Heart left ventricle (tissue), 16 donors: ENCODE results near the gene SLC35G6. TPM values are rescaled to one million over a fixed set of nuclear protein-coding genes. Genes with fewer than 3 reads are reported as not detected.

Experiments used
- ATAC-seq, 4 donors: fragments of 200-7000 bp; cut with Tn5 transposase; one replicate each; pipeline ENCODE4 v1.9.1; 2020 to 2022; ENCODE audit warnings: moderate library complexity in 4 of 4, mild to moderate bottlenecking in 3 of 4, moderate number of reproducible peaks in 1 of 4
- DNase-seq, 5 donors: peaks; one replicate each; pipeline ENCODE4 v3.0.0-alpha.2; 2020
- H3K27ac ChIP-seq, 12 donors: fragments of 200-600 bp; sonication (generic) in 4 of 12; one replicate each; pipeline versions ENCODE4 v1.5.0 to v1.8.0; 2016 to 2022; ENCODE audit warnings: mild to moderate bottlenecking in 2 of 12
- H3K27me3 ChIP-seq, 9 donors: fragments of 200-600 bp; sonication (generic) in 2 of 9; one replicate each; pipeline versions ENCODE4 v1.5.1 to v1.8.0; 2016 to 2022; ENCODE audit warnings: mild to moderate bottlenecking in 3 of 9
- H3K36me3 ChIP-seq, 9 donors: fragments of 200-600 bp; sonication (generic) in 2 of 9; one replicate each; pipeline versions ENCODE4 v1.5.0 to v1.8.0; 2018 to 2022; ENCODE audit warnings: mild to moderate bottlenecking in 2 of 9
- H3K4me1 ChIP-seq, 12 donors: fragments of 200-600 bp; sonication (generic) in 4 of 12; one replicate each; pipeline versions ENCODE4 v1.5.0 to v1.8.0; 2016 to 2022; ENCODE audit warnings: mild to moderate bottlenecking in 3 of 12
- H3K4me3 ChIP-seq, 12 donors: fragments of 200-600 bp; sonication (generic) in 4 of 12; one replicate each; pipeline versions ENCODE4 v1.5.0 to v1.8.0; 2017 to 2022; ENCODE audit warnings: mild to moderate bottlenecking in 9 of 12, moderate library complexity in 4 of 12
- H3K9me3 ChIP-seq, 12 donors: fragments of 200-600 bp; sonication (generic) in 4 of 12; one replicate each; pipeline versions ENCODE4 v1.5.0 to v1.8.0; 2016 to 2022; ENCODE audit warnings: mild to moderate bottlenecking in 1 of 12
- POLR2A ChIP-seq, 2 donors: fragments of 450-650 bp; IDR thresholded peaks; one replicate each; pipeline ENCODE4 v1.6.1; 2017; ENCODE audit warnings: antibody characterized with exemption in 2 of 2, mild to moderate bottlenecking in 2 of 2, moderate library complexity in 2 of 2
- WGBS, 4 donors: extraction: QIAGEN DNeasy Blood & Tissue Kit in 2 of 4; methylation state at CpG; one replicate each; pipeline versions ENCODE4 v1.1.5 to v1.1.7; 2013 to 2018; 5-methylcytosine and 5-hydroxymethylcytosine counted together
- intact Hi-C, 10 donors: fragments of 100-400 bp; cut with DNase I; formaldehyde crosslinking; loops; one replicate each; pipeline versions ENCODE4 v1.11.1 to v1.14.2; 2022
- polyA plus RNA-seq, 2 donors: library from polyadenylated mRNA; stranded (reverse); fragments of 200-250 nt; gene quantifications; one replicate each; pipeline ENCODE4 v1.2.3, GENCODE V29; 2013
- total RNA-seq, 9 donors: library from RNA; depleted of rRNA in 2 of 9; stranded (reverse); fragments of >200 nt in 2 of 9; fragmentation: NEBNext Ultra II Directional in 3 of 9; extraction: Animal tissue kit (Norgen Biotek cat#: 25700) in 3 of 9; gene quantifications; one replicate each; pipeline versions ENCODE4 v1.1.0 to v1.2.4, GENCODE V29; 2016 to 2023
- TF ChIP-seq, protein P1 (sequence below), 12 donors: fragments of 200-600 bp; sonication (generic) in 4 of 12; IDR thresholded peaks; one replicate each; pipeline versions ENCODE4 v1.5.0 to v1.8.0; 2018 to 2022; ENCODE audit warnings: antibody characterized with exemption in 12 of 12, mild to moderate bottlenecking in 5 of 12
- donor health status: ischemic (EF 13 %, LVEDD 7.1; RV severe dilation, severe dysfunction).
- donor health status: healthy with polysubstance abuse.
- donor health status: DM: no; HTN: yes; CAD: no.
- donor health status: DM: no; HTN: no; CAD: no.
- donor health status: ischemic (EF 25% LVEDD 6.9; RV normal size, moderate dysfunction).
- donor health status: ischemic (EF 25% LVEDD 5.7; RV mildly dilated, moderate dysfunction).
- donor health status: healthy.
- donor health status: DM: yes; HTN: yes; CAD: no.
- donor health status: ischemic (EF 35%, LVEDD 5.7; RV mildly dilated, moderate dysfunction).
- donor health status: nonischemic (EF 11% LVEDD 7.7; RV severe dilation, severe dysfunction).
- donor health status: DM: yes; HTN: yes; CAD: no.
- donor health status: PGD.
- donor health status: ischemic (EF 29% LVEDD 5.4; RV normal size, mild dysfunction).
- donor health status: nonischemic (EF 23%, LVEDD 6.1; RV moderate dilation, normal function).

SLC35G6 gene
- total and polyA plus RNA-seq, 11 donors: 0.08 TPM; not detected in 10

DNA sequence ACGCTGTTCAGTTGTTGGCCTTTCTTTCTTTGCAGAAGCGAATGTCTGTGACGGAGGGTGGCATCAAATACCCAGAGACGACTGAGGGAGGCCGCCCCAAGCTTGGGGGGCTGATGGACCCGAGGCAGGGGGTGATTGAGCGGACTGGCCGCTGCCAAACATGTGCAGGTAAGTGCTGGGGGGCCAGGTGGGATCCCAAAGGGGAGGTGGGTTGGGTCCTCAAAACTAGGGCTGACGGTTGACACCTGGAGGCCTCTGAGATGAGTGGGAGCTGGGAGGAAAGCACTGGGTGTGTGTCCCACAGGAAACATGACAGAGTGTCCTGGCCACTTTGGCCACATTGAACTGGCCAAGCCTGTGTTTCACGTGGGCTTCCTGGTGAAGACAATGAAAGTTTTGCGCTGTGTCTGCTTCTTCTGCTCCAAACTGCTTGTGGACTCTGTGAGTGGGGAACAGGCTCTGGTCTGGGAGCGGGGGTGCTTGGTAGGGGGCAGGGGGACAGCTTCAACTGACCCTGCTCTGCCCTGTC is 14.7 kb downstream of the SLC35G6 start:
- Histone ChIP-seq H3K27ac (peak overlapping the region; percentile 36 to 93 (median 73)), H3K4me3 (peak overlapping the region in 1 of 12 donors; percentile 26)
- TF ChIP-seq, protein P1, sequence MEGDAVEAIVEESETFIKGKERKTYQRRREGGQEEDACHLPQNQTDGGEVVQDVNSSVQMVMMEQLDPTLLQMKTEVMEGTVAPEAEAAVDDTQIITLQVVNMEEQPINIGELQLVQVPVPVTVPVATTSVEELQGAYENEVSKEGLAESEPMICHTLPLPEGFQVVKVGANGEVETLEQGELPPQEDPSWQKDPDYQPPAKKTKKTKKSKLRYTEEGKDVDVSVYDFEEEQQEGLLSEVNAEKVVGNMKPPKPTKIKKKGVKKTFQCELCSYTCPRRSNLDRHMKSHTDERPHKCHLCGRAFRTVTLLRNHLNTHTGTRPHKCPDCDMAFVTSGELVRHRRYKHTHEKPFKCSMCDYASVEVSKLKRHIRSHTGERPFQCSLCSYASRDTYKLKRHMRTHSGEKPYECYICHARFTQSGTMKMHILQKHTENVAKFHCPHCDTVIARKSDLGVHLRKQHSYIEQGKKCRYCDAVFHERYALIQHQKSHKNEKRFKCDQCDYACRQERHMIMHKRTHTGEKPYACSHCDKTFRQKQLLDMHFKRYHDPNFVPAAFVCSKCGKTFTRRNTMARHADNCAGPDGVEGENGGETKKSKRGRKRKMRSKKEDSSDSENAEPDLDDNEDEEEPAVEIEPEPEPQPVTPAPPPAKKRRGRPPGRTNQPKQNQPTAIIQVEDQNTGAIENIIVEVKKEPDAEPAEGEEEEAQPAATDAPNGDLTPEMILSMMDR (IDR thresholded peaks at IDR 0.05): no peak
- no peak for TF ChIP-seq POLR2A (IDR thresholded peaks at IDR 0.05)

DNA sequence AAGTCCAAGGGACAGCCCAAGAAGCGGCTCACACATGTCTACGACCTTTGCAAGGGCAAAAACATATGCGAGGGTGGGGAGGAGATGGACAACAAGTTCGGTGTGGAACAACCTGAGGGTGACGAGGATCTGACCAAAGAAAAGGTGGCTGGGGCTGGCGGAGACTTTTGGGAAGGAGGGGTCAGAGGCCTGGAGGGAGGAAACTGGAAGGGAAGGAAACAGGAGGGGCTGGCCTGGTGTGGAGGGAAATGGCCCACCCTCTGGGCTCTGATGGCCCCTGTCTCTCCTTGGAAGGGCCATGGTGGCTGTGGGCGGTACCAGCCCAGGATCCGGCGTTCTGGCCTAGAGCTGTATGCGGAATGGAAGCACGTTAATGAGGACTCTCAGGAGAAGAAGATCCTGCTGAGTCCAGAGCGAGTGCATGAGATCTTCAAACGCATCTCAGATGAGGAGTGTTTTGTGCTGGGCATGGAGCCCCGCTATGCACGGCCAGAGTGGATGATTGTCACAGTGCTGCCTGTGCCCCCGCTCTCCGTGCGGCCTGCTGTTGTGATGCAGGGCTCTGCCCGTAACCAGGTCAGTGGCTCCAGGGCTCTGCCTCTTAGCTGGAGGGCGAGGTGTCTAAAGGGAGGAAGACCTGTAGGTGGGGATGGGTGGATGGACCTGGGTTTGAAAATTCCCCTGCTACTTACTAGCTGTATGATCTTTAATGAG is 15.4 kb downstream of the SLC35G6 start:
- peaks cover 13 to 74% (median 58%) of the 10 kb centered on the region in 9 donors for H3K36me3 ChIP-seq
- no peaks in the 10 kb centered on the region for H3K9me3 ChIP-seq
- intact Hi-C loops: no loop called here
- H3K27ac ChIP-seq: peak overlapping the region; percentile 36 to 93 (median 73)
- DNase-seq (peak in 4 of 5 donors; percentile 43 to 71 (median 50)), ATAC-seq (peak; percentile 65 to 87 (median 74))
- no peak for TF ChIP-seq POLR2A (IDR thresholded peaks at IDR 0.05)
- TF ChIP-seq, protein P1 (IDR thresholded peaks at IDR 0.05): no peak
- H3K4me1 ChIP-seq: peaks cover 0 to 51% (median 15%) of the 10 kb centered on the region in 12 donors
- H3K4me3 ChIP-seq: peak overlapping the region in 3 of 12 donors; percentile 6 to 26 (median 26)
- H3K27me3 ChIP-seq: no peaks in the 10 kb centered on the region
- WGBS, 4 donors: 63 to 76% (median 69%) methylated on average over 16 to 20 of the region's 20 CpGs

More for the DNA sequence above, 14.7 kb downstream of the SLC35G6 start:
- H3K4me1 ChIP-seq: peaks cover 0 to 52% (median 17%) of the 10 kb centered on the region in 12 donors
- DNase-seq: no peak
- peak; percentile 23 to 68 (median 32) for ATAC-seq
- H3K36me3 ChIP-seq: peaks cover 6 to 74% (median 51%) of the 10 kb centered on the region in 9 donors
- no peaks in the 10 kb centered on the region for H3K27me3 ChIP-seq
- WGBS, 4 donors: 80 to 86% (median 83%) methylated on average over 11 to 12 of the region's 12 CpGs
- intact Hi-C loops: no loop called here
- H3K9me3 ChIP-seq: no peaks in the 10 kb centered on the region

DNA sequence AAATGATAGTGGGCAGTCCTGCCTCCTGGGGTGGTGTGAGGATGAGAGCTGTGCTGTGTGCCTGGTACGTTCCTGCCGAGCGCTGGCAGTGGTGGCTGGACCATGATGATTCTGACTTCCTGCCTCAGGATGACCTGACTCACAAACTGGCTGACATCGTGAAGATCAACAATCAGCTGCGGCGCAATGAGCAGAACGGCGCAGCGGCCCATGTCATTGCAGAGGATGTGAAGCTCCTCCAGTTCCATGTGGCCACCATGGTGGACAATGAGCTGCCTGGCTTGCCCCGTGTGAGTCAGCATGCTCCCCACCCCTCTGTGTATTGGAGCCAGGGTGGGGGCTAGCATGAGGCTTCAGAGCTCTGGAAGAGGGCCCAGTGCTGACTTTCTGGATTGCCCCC is 16.0 kb downstream of the SLC35G6 start:
- TF ChIP-seq, protein P1 (IDR thresholded peaks at IDR 0.05): no peak
- no peak for TF ChIP-seq POLR2A (IDR thresholded peaks at IDR 0.05)
- Histone ChIP-seq H3K4me3 (peak overlapping the region in 1 of 12 donors; percentile 26), H3K4me1 (peaks cover 0 to 49% (median 13%) of the 10 kb centered on the region in 12 donors), H3K36me3 (peaks cover 16 to 74% (median 63%) of the 10 kb centered on the region in 9 donors), H3K9me3 (no peaks in the 10 kb centered on the region), H3K27me3 (no peaks in the 10 kb centered on the region), H3K27ac (peak overlapping the region; percentile 32 to 93 (median 73))
- intact Hi-C loops: no loop called here
- WGBS, 4 donors: 61 to 75% (median 68%) methylated on average over 10 of the region's 10 CpGs
- DNase-seq (peak in 3 of 5 donors; percentile 43 to 79 (median 45)), ATAC-seq (peak; percentile 26 to 85 (median 68))

DNA sequence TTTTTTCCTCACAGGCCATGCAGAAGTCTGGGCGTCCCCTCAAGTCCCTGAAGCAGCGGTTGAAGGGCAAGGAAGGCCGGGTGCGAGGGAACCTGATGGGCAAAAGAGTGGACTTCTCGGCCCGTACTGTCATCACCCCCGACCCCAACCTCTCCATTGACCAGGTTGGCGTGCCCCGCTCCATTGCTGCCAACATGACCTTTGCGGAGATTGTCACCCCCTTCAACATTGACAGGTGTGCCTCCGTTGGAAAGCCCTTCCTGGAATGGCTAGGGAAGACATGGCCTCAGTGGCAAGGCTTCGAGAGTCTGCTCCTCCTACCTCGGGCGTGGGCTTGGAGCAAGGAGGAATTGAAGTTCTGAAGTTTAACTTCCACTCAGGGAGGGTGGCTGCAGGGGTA is 16.4 kb downstream of the SLC35G6 start:
- WGBS, 4 donors: 88 to 92% (median 89%) methylated on average over 14 of the region's 14 CpGs
- DNase-seq: no peak
- ATAC-seq: no peak
- Histone ChIP-seq H3K36me3 (peaks cover 20 to 78% (median 67%) of the 10 kb centered on the region in 9 donors), H3K9me3 (no peaks in the 10 kb centered on the region), H3K27ac (peak overlapping the region in 11 of 12 donors; percentile 32 to 93 (median 74)), H3K27me3 (no peaks in the 10 kb centered on the region), H3K4me1 (peaks cover 0 to 47% (median 13%) of the 10 kb centered on the region in 12 donors), H3K4me3 (no peak overlapping the region)
- TF ChIP-seq, protein P1 (IDR thresholded peaks at IDR 0.05): no peak
- TF ChIP-seq POLR2A (IDR thresholded peaks at IDR 0.05): no peak
- intact Hi-C loops: no loop called here
